HG03457 (cell line): ENCODE measurements around the gene FBXO5.

Source experiments
- ATAC-seq: cut with Tn5 transposase; IDR thresholded peaks from one replicate; pipeline ENCODE4 v1.9.1; 2021; ENCODE audit warnings: moderate number of reproducible peaks; ENCODE audit not compliant: unreplicated experiment

Gene FBXO5

GRCh38 chr6:152952866-152953509 is 29.9 kb downstream of the FBXO5 start:
- ATAC-seq, result no peak

- no peak for ATAC-seq
These were observed 30.8 kb downstream of the FBXO5 start for GRCh38 chr6:152952045-152952444.

GRCh38 chr6:152950240-152950639 is 32.6 kb downstream of the FBXO5 start:
- no peak for ATAC-seq

GRCh38 chr6:152948150-152948768 is 34.6 kb downstream of the FBXO5 start:
- peak; percentile 76 for ATAC-seq

- no peak for ATAC-seq
These were observed 35.8 kb downstream of the FBXO5 start for GRCh38 chr6:152946995-152947394.

- ATAC-seq, result no peak
These were observed 36.4 kb downstream of the FBXO5 start for GRCh38 chr6:152946484-152946883.

- ATAC-seq, result no peak
These were observed 39.5 kb downstream of the FBXO5 start for GRCh38 chr6:152943260-152943897.

GRCh38 chr6:152942319-152942869 is 40.4 kb downstream of the FBXO5 start:
- ATAC-seq, result no peak

- ATAC-seq, result no peak
These were observed 41.1 kb downstream of the FBXO5 start for GRCh38 chr6:152941746-152942145.

GRCh38 chr6:152932865-152933264 is 50.0 kb downstream of the FBXO5 start:
- ATAC-seq, result no peak

- no peak for ATAC-seq
These were observed 60.1 kb downstream of the FBXO5 start for GRCh38 chr6:152922706-152923105.
